GM19455 (cell line): ENCODE data around the gene SUSD4.

Experiments used
- ATAC-seq: cut with Tn5 transposase; IDR thresholded peaks from one replicate; pipeline ENCODE4 v1.9.1; 2021; ENCODE audit not compliant: unreplicated experiment

The SUSD4 gene

DNA sequence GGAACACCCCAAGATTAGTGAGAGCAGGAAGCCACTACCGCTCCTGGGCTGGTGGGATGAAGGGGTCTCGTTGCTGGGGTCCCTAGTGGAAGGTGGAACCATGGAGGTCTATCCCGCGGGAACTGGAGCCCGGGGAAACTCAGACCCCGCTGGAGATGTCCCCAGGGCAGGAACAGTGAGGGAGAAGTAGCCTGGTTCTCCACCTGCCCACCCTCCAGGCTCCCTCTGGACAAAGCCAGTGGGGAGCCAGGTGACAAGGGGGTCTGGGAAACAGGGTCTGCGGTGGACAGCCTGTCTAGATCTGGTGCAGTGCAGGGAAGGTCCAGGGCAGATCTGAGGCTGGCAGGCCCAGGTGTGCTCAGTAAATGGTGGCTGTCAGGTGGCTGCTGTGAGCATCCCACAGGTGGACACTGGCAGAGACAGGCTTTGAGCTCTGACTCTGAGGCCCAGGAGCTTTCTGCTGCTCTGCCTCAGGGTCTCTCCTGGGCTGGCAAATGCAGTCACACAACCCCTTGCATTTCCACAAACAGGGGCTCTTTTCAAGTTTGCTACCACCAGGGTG is 132.9 kb downstream of the SUSD4 start:
- no peak for ATAC-seq

DNA sequence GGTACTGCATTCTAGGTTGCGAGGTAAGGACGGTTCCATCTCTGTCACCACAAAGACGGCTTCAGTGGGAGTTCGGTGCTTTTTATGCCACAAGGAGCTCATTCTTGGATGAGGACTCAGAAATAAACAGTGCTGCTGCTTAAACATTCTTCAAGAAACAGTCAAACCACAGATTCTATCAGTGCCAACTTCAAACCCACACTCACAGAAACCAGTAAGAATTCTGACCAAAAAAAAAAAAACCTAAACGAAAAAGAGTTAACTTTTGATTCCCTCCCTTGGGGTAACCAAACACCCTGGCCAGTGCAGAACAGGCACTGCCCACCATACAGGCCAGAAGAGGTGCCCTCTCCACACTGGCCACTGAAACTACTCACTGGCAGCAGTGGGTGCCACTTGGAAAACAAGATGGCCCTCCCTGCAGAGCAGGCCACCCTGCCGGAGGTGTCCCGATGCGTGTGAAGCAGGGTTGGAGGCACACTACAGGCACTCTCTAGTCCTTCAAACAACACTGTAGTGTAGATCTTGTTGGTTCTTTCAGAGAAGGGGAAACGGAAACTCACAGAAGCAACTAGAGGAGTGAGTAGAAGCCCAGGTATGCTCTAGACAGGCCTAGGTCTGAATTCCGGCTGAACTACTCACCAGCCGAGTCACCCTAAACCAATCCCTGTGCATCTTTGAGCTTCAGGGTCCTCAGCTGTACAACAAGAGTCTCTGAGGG is 133.7 kb downstream of the SUSD4 start:
- ATAC-seq, result no peak

DNA sequence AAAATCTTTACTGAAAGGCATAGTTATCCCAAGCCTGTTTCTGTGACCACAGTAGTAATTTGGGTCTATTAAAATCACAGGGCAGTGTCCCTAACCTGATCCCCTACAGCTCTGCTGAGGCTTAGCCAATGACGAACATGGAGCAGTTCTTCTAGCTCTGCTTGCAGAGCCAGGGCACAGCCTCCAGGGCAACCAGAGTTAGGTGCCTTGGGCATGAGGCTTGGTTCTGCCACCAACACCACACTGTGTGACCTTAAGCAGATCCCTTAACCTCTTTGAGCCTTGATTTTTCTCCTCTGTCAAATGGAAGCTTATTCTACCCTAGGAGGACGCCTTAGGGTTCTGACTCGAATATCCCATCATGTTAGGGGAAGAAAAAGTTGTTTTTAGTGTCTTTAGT is 134.2 kb downstream of the SUSD4 start:
- ATAC-seq, result no peak

DNA sequence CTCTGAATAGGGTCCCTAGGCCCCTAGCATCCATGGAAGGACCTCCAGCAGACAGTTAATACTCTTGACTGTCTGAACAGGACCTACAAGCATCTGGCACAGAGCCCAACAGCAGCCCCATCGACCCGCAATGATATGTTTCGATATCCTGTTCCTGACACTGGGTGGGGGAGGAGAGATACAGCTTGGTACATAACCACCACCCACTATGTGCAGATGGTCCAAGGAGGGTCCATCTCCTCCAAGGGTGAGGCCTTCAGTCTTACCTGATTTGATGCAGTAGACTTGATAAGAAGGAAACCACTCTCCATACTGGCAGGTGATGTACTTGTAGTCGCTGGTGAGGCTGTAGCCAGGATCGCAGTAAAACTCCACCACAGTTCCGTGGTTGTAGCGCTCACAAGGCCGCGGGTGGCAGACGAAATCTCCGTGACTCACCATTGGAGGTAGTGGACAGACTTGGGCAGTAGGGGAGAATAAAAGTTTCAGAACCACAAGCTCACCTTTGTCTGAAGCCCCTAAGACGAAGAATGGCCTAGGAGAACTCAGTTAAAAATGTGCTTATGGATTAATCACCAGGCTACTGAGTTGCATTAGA is 134.9 kb downstream of the SUSD4 start:
- no peak for ATAC-seq

DNA sequence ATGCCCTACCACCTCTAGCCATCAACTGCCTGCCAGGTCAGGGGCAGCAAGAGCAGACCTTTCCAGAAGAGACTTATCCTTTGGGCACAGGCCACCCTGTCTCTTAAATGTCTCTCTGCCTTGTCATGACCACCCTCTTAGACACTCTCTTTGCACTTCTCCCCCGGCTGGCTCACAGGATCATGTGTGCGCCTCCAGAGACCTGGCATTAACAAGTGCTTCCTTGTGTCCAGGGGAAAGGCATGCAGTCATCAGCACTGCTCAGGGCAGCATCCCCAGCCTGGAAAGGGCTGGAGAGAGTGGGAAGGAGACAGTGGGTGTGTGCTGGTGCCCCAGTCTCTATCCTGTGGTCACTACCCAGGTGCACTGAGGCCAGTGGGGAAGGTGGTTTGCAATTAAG is 135.8 kb downstream of the SUSD4 start:
- ATAC-seq, result no peak

DNA sequence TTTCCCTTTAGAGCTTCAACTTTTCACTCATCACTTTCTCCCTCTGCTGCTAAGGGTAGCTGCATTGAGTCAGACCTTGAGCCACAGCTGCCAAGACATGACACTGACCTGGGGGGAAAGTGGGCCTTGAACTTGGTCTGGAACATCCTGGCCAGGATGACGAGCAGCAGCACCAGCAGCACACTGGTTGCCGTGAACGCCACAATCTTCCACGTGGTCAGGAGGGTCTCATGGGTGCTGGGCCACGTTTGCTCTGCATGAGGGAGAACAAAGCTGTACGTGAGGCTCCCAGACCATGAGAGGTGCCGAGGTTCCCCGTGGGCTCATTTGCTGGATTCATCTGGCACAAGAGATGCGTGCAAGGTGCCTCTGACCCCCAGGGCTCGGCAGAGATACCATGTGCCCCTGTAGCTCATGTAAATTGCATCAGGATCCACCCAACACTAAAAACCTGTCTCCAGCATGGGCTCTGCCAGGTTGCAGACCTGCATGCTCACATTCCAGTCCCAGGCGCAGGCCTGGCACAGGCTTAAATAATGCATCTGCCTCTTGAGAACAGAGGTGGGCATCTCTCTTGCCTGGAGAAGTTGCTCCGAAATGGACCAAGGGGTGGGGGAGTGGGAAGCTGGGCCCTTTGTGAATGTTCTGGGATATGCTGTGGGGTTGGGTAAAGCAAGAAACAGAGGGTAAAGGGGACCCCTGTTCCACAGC is 136.3 kb downstream of the SUSD4 start:
- ATAC-seq, result no peak

DNA sequence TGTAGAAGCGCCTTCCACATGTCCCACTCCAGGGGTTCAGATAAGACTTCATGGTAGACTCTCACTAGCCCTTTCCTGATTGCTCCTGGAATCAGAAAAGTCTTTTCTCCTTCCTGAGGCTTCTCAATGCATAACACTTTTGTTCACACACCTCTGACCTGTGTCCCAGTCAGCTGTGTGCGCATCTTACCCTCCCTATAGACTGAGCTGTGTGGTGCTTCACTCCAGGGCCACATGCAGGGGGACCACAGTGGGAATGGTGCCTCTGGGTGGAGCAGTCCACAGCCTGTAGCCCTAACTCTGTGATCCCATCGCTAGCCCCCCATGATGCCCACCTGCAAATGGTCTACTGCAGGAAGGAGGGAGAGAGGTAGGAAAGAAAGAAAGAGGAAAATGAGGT is 136.9 kb downstream of the SUSD4 start:
- no peak for ATAC-seq

DNA sequence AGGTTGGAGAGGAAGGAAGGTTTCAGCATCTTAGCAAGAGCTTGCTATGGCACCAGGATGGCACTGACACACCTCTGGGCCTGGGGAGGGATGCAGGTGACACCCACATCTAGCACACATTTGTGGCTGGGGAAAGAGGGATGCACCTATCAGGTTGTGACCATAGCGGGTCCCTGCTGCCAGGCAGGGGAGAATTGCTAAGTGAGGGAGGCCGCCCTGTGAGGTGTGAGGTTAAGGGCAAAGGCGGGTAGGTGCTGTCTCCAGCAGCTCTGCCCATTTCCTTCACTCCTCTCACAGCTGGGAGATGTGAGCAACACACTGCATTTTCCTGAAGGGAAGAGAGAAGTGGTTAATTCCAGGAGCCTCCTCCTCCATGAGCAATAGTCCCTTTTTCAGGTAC is 137.7 kb downstream of the SUSD4 start:
- no peak for ATAC-seq

DNA sequence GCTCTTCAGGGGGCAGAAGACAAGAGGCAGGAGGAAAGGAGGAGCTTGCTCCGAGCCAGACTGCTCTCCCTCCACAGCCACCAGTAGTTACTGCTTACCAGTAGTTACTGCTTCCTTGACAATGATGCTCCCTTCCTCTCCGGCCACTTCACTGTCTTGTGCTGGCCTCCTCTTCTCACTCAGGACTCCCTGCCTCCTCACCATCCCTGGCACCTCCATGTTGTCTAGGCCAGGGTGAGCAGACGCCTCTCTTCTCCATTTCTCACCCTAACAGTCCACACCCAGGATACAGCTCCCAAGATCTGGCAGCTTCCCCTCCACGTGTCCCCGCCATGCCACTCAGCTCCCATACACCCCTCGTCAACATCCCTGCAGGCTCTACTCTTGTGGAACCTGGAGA is 138.5 kb downstream of the SUSD4 start:
- ATAC-seq, result no peak

DNA sequence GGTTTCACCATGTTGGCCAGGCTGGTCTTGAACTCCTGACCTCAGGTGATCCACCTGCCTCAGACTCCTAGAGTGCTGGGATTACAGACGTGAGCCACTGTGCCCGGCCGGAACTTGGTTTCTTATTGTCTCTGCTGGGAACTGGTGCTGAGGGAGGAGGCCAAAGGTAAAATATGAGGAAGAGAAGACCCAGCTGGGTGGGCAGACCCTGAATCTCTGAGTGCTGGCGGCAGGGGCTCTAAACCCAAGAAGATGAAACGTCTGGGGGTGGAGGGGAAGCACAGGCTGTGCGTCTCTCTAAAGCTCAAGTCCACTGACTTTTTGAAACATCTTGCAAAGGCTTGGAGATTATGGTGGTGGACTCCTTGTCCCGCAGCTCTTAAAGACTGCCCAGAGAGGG is 138.9 kb downstream of the SUSD4 start:
- ATAC-seq, result no peak

DNA sequence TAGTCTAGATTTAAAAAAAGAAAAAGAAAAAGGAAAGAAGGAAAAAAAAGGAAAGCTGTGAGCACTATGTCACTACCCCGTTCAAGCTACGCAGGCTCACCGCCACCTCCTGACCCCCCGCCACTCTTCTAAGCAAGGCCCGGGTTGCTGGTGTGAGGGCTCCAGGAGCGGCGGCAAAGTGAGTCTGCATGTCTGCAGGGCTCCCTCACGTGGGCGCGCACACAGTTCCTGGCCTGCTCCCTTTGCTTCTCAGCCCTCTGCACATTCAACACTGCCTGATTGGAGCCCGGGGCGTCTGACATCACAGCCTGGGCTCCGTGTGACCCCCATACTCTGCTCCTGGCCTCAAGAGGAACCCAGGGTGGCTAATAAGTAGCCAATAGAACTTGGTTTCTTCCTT is 139.5 kb downstream of the SUSD4 start:
- no peak for ATAC-seq

DNA sequence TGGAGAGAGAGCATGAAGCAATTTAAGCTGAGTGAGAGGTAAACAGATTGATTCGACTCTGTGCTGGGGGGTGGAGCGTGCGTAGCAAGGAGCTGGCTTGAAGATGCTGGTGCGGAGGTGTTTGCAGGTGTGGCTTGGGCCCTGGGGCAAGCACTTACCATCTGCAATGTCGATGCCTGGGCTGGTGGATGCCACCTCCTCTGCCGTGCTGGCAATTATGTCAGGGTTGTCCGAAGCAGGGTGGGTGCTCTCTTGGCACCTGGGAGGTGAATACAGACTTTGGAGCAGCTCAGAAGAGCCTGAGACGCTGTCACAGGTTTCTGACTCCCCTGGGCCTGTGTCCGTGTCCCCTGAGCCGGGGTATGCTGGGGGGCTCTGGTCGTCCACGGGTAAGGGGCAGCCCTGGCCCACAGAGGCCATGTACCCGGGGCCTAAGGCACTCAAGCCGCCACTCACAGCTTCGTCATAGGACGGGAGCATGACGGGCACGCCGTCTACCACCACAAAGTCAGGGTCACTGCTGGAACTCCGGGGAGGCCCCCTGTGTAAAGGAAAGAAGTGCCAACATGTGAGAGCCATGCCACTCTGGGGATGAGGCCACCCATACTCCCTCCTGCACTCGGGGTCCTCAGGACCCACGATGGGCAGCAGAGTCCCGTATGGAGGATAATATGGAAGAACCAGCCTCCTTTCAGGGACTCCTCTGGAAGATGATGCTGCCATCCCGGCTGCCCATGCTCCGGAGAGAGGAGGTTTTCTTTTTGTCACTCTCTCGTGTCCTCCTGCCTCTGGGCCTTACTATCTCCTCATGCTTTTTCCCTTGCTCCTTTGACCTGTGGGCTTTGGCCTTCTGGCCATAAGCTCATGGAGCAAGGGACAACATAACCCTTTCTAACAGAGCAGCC is 140.6 kb downstream of the SUSD4 start:
- no peak for ATAC-seq

DNA sequence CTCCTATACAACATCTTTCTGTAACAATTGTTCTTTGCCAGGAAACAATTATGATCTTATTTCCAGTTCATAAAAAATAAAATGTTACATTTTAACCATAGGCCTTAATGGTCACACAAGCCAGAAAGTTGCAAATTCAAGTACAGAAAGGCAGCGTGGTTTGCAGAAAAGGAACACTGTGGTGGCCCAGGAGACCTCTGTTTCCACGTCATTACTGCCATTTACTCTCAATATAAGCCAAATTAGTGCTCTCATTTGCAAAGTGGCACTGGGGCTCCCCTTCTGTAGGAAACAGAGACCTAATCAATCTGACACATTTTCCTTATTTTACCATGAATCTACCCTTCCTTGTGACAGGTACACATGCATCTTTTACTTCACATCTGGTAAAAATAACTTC is 141.6 kb downstream of the SUSD4 start:
- ATAC-seq, result no peak

DNA sequence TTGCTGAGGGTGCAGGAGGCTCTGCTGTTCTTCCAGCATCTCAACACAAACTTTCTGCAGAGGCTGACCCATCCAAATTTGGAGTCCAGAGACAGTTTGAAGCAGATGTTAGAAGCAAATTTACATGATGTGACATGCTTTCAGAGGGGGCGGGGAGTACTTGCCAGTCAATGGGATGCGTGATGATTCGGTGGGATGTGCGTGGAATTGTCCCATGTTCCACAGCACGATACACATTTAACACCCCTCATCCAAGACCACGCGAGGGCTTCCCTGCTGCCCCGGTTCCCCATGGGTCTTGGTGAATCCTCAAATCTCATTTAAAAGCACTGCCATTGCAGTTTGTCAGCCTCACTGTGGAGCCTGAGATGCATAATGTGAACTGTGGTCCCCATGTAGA is 142.3 kb downstream of the SUSD4 start:
- ATAC-seq, result no peak

DNA sequence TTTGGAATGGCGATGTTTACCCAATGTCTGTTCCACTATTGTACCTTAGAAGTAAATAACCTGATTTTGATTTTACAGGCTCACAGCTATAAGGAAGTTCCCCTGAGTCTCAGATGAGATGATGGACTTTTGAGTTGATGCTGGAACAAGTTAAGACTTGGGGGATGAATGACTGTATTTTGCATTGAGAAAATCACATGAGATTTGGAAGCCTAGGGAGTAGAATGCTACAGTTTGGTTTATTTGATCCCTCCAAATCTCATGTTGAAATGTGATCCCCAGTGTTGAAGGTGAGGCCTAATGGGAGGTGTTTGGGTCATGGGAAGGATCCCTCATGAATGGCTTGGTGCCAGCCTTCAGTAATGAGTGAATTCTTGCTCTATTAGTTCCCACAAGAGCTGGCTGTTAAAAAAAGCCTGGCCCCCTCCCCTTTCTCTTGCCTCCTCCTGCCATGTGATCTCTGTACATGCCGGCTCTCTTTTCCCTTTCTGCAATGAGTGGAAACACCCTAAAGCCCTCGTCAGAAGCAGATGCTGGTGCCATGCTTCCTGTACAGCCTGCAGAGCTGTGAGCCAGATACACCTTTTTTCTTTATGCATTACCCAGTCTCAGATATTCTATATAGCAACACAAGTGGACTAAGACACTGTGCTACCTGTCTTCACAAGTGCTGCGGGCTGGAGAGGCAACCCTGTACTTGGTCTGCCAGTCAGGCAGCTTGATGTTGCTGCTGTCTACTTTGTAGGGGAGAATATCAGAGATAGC is 143.9 kb downstream of the SUSD4 start:
- no peak for ATAC-seq

DNA sequence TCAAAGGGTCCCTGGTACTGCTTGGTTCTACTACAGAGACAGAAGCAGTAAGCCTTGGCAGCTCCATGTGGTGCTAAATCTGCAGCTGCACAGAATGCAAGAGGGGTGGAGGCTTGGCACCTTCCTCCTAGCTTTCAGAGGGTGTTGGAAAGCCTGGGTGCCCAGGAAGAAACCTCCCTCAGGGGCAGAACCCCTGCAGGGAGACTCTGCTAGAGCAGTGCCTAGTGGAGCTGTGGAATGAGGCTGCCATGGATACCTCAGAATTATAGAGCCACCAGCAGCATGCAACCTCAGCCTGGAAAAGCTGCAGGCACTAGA is 144.7 kb downstream of the SUSD4 start:
- no peak for ATAC-seq

DNA sequence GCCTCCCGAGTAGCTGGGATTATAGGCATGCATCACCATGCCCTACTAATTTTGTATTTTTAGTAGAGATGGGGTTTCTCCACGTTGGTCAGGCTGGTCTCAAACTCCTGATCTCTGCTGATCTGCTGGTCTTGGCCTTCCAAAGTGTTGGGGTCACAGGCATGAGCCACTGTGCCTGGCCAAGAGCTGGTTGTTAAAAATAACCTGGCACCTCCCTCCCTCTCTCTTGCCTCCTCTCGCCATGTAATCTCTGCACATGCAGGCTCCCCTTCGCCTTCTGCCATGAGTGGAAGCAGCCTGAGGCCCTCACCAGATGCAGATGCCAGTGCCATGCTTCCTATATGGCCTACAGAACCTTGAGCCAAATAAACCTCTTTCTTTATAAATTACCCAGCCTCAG is 146.2 kb downstream of the SUSD4 start:
- ATAC-seq, result no peak

DNA sequence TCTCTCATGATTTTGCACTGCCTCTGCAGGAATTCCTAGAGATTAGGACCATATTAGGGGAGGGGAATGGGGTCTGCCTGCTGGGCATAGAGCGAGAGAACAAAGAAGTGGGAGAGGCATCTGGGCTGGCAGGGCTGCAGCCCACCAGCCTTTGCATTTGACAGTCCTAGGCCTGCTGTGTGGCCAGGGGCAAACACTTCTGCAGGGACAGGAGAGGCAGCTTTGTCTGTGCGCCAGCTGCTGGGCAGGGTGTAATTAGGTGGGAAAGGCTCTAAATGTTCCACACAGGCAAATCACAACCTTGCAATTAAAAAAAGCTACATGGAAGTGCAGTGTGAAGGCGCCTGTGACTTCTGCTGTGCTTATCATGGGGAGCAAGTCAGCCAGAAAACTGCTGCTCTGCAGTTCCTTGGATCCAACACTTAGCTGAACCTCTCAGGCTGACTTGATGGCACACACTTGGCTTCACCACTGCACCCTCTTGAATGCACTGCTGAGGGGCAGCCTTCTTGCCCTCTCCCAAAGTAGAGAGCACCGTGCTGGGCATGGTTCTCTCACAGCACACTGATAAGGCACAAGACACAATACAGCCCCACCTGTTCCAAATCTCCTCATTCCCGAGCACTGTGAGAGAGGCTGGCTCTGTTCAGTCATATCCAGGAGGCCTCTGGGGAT is 147.3 kb downstream of the SUSD4 start:
- ATAC-seq, result no peak

DNA sequence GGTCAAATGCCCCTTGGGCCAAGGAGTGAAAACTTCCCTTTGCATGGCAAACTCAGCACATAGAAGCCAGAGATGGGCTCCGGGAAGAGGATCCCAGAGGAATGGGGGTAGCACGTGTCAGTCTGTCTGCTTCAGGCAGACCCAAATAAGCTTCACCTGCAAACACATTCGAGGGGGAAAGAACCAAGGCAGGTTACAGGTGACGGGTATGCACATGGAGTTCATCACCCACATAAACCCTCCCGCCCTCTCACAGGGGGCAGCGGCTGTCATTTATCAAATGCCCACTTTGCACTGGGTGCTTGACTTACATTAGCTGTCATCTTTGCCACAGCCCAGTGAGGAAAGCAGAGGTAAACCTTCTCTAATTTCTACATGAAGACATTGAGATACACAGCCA is 147.9 kb downstream of the SUSD4 start:
- no peak for ATAC-seq

DNA sequence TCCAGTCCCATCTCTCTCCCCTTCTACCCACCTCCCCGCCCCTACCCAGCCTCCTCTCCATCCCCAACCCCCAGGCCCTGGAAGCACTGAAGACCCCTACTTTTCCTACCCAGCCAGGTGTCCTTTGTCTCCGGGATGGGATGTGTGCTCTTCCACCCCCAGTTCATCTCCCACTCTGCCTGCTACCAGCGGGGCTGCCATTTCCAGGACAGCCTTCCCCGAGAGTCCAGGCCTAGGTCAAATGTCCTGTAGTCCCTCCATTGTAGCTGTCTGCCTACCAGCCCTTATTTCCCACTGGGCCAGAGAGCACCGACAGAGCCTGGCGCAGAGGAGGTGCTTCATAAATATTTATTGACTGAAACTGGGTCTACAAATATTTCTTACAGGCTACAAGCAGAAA is 148.9 kb downstream of the SUSD4 start:
- ATAC-seq, result no peak
